ENCODE results near the gene HS3ST4.

- TF ChIP-seq, protein P1, sequence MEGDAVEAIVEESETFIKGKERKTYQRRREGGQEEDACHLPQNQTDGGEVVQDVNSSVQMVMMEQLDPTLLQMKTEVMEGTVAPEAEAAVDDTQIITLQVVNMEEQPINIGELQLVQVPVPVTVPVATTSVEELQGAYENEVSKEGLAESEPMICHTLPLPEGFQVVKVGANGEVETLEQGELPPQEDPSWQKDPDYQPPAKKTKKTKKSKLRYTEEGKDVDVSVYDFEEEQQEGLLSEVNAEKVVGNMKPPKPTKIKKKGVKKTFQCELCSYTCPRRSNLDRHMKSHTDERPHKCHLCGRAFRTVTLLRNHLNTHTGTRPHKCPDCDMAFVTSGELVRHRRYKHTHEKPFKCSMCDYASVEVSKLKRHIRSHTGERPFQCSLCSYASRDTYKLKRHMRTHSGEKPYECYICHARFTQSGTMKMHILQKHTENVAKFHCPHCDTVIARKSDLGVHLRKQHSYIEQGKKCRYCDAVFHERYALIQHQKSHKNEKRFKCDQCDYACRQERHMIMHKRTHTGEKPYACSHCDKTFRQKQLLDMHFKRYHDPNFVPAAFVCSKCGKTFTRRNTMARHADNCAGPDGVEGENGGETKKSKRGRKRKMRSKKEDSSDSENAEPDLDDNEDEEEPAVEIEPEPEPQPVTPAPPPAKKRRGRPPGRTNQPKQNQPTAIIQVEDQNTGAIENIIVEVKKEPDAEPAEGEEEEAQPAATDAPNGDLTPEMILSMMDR (IDR thresholded peaks at IDR 0.05; ENCODE audit: control extremely low read depth in 1 of 3, insufficient read depth in 1 of 3, low read depth in 1 of 3, low read length in 3 of 3) = no peak
- 0 out of 3 replicates have a peak, but pooled peaks of 1 of the 2 experiments have one; percentile 2 for TF ChIP-seq EP300 (IDR thresholded peaks at IDR 0.05; ENCODE audit: borderline replicate concordance in 1 of 2, low read depth in 2 of 2, low read length in 2 of 2)
- no peak for TF ChIP-seq POLR2AphosphoS5 (IDR thresholded peaks at IDR 0.05; ENCODE audit: low read depth, low read length)
- no peak for TF ChIP-seq TCF12 (IDR thresholded peaks at IDR 0.05; ENCODE audit: low read depth, low read length)
- no peak for TF ChIP-seq TAF1 (IDR thresholded peaks at IDR 0.05; ENCODE audit: low read depth, low read length)
- TF ChIP-seq SUZ12 (IDR thresholded peaks at IDR 0.05; ENCODE audit: low read length) = no peak
- no peak for TF ChIP-seq RAD21 (IDR thresholded peaks at IDR 0.05 in 1 of 2, conservative IDR thresholded peaks at IDR 0.05 in 1 of 2; ENCODE audit: low read depth in 2 of 2, low read length in 2 of 2)
- no peak for TF ChIP-seq CEBPB (IDR thresholded peaks at IDR 0.05; ENCODE audit: low read depth, low read length)
- TF ChIP-seq, protein P2, sequence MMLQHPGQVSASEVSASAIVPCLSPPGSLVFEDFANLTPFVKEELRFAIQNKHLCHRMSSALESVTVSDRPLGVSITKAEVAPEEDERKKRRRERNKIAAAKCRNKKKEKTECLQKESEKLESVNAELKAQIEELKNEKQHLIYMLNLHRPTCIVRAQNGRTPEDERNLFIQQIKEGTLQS (IDR thresholded peaks at IDR 0.05; ENCODE audit: insufficient read depth, low read depth, low read length) = no peak
- TF ChIP-seq SIN3A (conservative IDR thresholded peaks at IDR 0.05 in 1 of 2, IDR thresholded peaks at IDR 0.05 in 1 of 2; ENCODE audit: low read depth in 1 of 2, low read length in 2 of 2) = no peak
- TF ChIP-seq SRF (IDR thresholded peaks at IDR 0.05; ENCODE audit: low read depth, low read length) = no peak
- TF ChIP-seq SIRT6 (IDR thresholded peaks at IDR 0.05; ENCODE audit: low read length) = no peak
- no peak for TF ChIP-seq ASH2L (IDR thresholded peaks at IDR 0.05; ENCODE audit: low read length)
These were observed 587 bp downstream of the HS3ST4 start for GRCh38 chr16:25692351-25692741.
